GM12878 (cell line): Measurements from ENCODE around the gene CALD1. TPM values are rescaled to one million over a fixed set of nuclear protein-coding genes. Genes with fewer than 3 reads are reported as not detected.

ENCODE experiments used
- ATAC-seq: fragments of 200-7000 bp; cut with Tn5 transposase; 3 replicates; pipeline ENCODE4 v1.9.1; 2020; ENCODE audit warnings: mild to moderate bottlenecking, moderate library complexity
- BruUV-seq: library from RNA; stranded (reverse); fragments of 400-500 nt; replicated peaks from 2 replicates; lab custom pipeline; 2021; lab: Mats Ljungman, UMichigan
- CTCF ChIA-PET: fragments of 300-600 bp; sonication (Branson Sonifier 250); formaldehyde crosslinking; extraction: SDS; loops from one replicate; lab custom pipeline; 2021; ENCODE audit warnings: inconsistent platforms; lab: Yijun Ruan, JAX
- POLR2A ChIA-PET: fragments of 350-600 bp; formaldehyde crosslinking; extraction: SDS; loops from one replicate; lab custom pipeline; 2021; ENCODE audit warnings: inconsistent platforms; lab: Charles Lee
- RAD21 ChIA-PET: fragments of 300-600 bp; sonication (Branson Sonifier 250); formaldehyde crosslinking; loops from one replicate; lab custom pipeline; 2023; ENCODE audit warnings: antibody characterized with exemption; ENCODE audit not compliant: unreplicated experiment; lab: Charles Lee
- SMC1A ChIA-PET: fragments of 300-600 bp; sonication (Branson Sonifier 250); formaldehyde crosslinking; loops from one replicate; lab custom pipeline; 2023; ENCODE audit not compliant: unreplicated experiment, uncharacterized antibody; lab: Charles Lee
- DNase-seq: peaks from one replicate; pipeline ENCODE4 v3.0.0-alpha.2; 2011; ENCODE audit warnings: low read depth, low spot score
- FAIRE-seq: peaks from 3 replicates; lab custom pipeline; 2011; peaks lifted over from hg19 to GRCh38; lab: Jason Lieb, UNC
- H2AFZ ChIP-seq: 2 replicates; pipeline ENCODE4 v1.6.0; 2011; ENCODE audit warnings: low read depth, low read length, control low read depth; ENCODE audit not compliant: control insufficient read depth
- H3K27ac ChIP-seq: 2 replicates; pipeline ENCODE4 v1.5.1; 2011; ENCODE audit warnings: control low read depth; ENCODE audit not compliant: control insufficient read depth, insufficient read depth
- H3K27me3 ChIP-seq, 2 experiments: replicated peaks in 1 of 2; 2 replicates each; pipeline versions ENCODE4 v1.6.0 to v1.6.1; 2011; ENCODE audit warnings: low read length in 1 of 2; ENCODE audit not compliant: control insufficient read depth in 2 of 2, insufficient read depth in 2 of 2
- H3K36me3 ChIP-seq, 2 experiments: 2 replicates each; pipeline ENCODE4 v1.5.1; 2011; ENCODE audit warnings: low read length in 1 of 2; ENCODE audit not compliant: control insufficient read depth in 2 of 2, insufficient read depth in 2 of 2
- H3K4me1 ChIP-seq: 2 replicates; pipeline ENCODE4 v1.6.1; 2011; ENCODE audit warnings: mild to moderate bottlenecking, low read length, moderate library complexity, mixed read lengths; ENCODE audit not compliant: control insufficient read depth, insufficient read depth
- H3K4me2 ChIP-seq: 2 replicates; pipeline ENCODE4 v1.6.0; 2011; ENCODE audit warnings: control low read depth; ENCODE audit not compliant: control insufficient read depth, insufficient read depth
- H3K4me3 ChIP-seq: fragments of 200-600 bp; sonication (generic); 2 replicates; pipeline ENCODE4 v1.5.1; 2016
- H3K79me2 ChIP-seq: 2 replicates; pipeline ENCODE4 v1.6.0; 2011; ENCODE audit warnings: low read length; ENCODE audit not compliant: control insufficient read depth, insufficient read depth
- H3K9ac ChIP-seq: 2 replicates; pipeline ENCODE4 v1.8.0; 2011; ENCODE audit warnings: low read length, control low read depth, mixed read lengths; ENCODE audit not compliant: control insufficient read depth, insufficient read depth
- H3K9me3 ChIP-seq: replicated peaks from 3 replicates; pipeline ENCODE4 v1.5.1; 2011; ENCODE audit warnings: mild to moderate bottlenecking, low read length; ENCODE audit not compliant: control insufficient read depth, insufficient read depth
- H4K20me1 ChIP-seq: 2 replicates; pipeline ENCODE4 v1.6.0; 2011; ENCODE audit not compliant: control insufficient read depth, insufficient read depth
- ATF3 ChIP-seq: IDR thresholded peaks from 2 replicates; pipeline ENCODE4 v1.6.1; 2011; ENCODE audit warnings: low read depth, mild to moderate bottlenecking, low read length, moderate library complexity, borderline replicate concordance; ENCODE audit errors: extremely low read depth
- E2F4 ChIP-seq: IDR thresholded peaks from 2 replicates; pipeline ENCODE4 v1.6.1; 2012; ENCODE audit warnings: low read depth, low read length, improper control_type of control experiment
- E2F8 ChIP-seq: fragments of 450-650 bp; IDR thresholded peaks from 2 replicates; pipeline ENCODE4 v1.6.1; 2018; ENCODE audit warnings: mild to moderate bottlenecking, low read depth, moderate library complexity; ENCODE audit not compliant: partially characterized antibody
- EED ChIP-seq: sonication (generic); IDR thresholded peaks from 2 replicates; pipeline ENCODE4 v1.6.1; 2016; ENCODE audit warnings: antibody characterized with exemption, low read depth
- EGR1 ChIP-seq, 2 experiments: IDR thresholded peaks; 1 replicate in 1 of 2; 2 replicates in 1 of 2; pipeline ENCODE4 v1.6.1; 2011 to 2012; ENCODE audit warnings: low read depth in 2 of 2, low read length in 2 of 2, borderline replicate concordance in 1 of 2, mild to moderate bottlenecking in 1 of 2, moderate library complexity in 1 of 2
- HDAC2 ChIP-seq: fragments of 200-600 bp; sonication (generic); IDR thresholded peaks from 2 replicates; pipeline ENCODE4 v1.6.1; 2017
- IKZF1 ChIP-seq: fragments of 450-650 bp; conservative IDR thresholded peaks from 2 replicates; pipeline ENCODE4 v1.6.1; 2017; ENCODE audit warnings: antibody characterized with exemption, mild to moderate bottlenecking
- IRF5 ChIP-seq: fragments of 450-650 bp; IDR thresholded peaks from 2 replicates; pipeline ENCODE4 v1.6.1; 2017; ENCODE audit warnings: borderline replicate concordance
- PAX8 ChIP-seq: fragments of 450-650 bp; IDR thresholded peaks from 2 replicates; pipeline ENCODE4 v1.6.1; 2017; ENCODE audit warnings: mild to moderate bottlenecking, moderate library complexity
- POU2F2 ChIP-seq: IDR thresholded peaks from 3 replicates; pipeline ENCODE4 v1.6.1; 2011; ENCODE audit warnings: low read depth, mild to moderate bottlenecking, low read length, borderline replicate concordance
- ZSCAN29 ChIP-seq: fragments of 450-650 bp; IDR thresholded peaks from 2 replicates; pipeline ENCODE4 v1.6.1; 2017; ENCODE audit warnings: mild to moderate bottlenecking, moderate library complexity
- ZZZ3 ChIP-seq: IDR thresholded peaks from 2 replicates; pipeline ENCODE4 v1.6.1; 2011; ENCODE audit warnings: low read depth; ENCODE audit not compliant: control insufficient read depth, insufficient read length
- WGBS: methylation state at CpG from one replicate; pipeline ENCODE4 v1.1.6; 2016; ENCODE audit warnings: low lambda C conversion rate; ENCODE audit not compliant: insufficient replicate concordance, insufficient coverage; ENCODE audit errors: missing lambda C conversion rate; 5-methylcytosine and 5-hydroxymethylcytosine counted together
- in situ Hi-C: fragments of 300-500 bp; cut with MboI; formaldehyde crosslinking; loops from 9 replicates; pipeline ENCODE4 v1.14.3; 2018; ENCODE audit warnings: mixed read lengths
- intact Hi-C: fragments of 100-400 bp; cut with micrococcal nuclease; formaldehyde crosslinking; loops from one replicate; pipeline ENCODE4 v1.14.2; 2022; ENCODE audit not compliant: unreplicated experiment
- polyA plus RNA-seq, 11 experiments: library from polyadenylated mRNA; depleted of rRNA in 4 of 11; unstranded in 6 of 11; stranded (reverse) in 5 of 11; fragments of >200 nt; fragmentation: Nextera tagmentation in 4 of 11; fragmentation: Illumina TruSeq in 1 of 11; extraction: Ambion mirVana in 4 of 11; extraction: Trizol in 1 of 11; gene quantifications; 1 replicate in 1 of 11; 2 replicates in 10 of 11; pipeline versions ENCODE4 v1.2.1 to v1.2.3, GENCODE V29; 2011 to 2016; ENCODE audit warnings: inconsistent platforms in 2 of 11, missing spikeins in 2 of 11, low read depth in 1 of 11
- total RNA-seq, 4 experiments: library from RNA; depleted of rRNA in 3 of 4; stranded (reverse); fragments of >200 nt in 3 of 4; fragmentation: Illumina TruSeq in 1 of 4; extraction: Trizol in 1 of 4; gene quantifications; 2 replicates each; pipeline versions ENCODE4 v1.2.1 to v1.2.3, GENCODE V29; 2013 to 2021

CALD1 gene
- total and polyA plus RNA-seq, 10 of the 15 experiments (the other 5 are each of a cell fraction or from before 2014, with no cell fraction given) = 0.03 to 1.3 (median 0.22) TPM

- TF ChIP-seq E2F8 (no peak), HDAC2 (no peak), EGR1 (IDR thresholded peaks at IDR 0.05; ENCODE audit: borderline replicate concordance in 1 of 2, low read depth in 2 of 2, low read length in 2 of 2) (no peak), ZZZ3 (no peak)
Measured at GRCh38 chr7:134773164-134773563, 6.3 kb upstream of the CALD1 start (continued).

- ChIA-PET POLR2A (interaction anchor here (0.6 kb wide), 1 partner anchor 1492 kb away, joined by 3 read pairs; no protein-coding TSS in a partner anchor), CTCF (no interaction called here), SMC1A (no interaction called here), RAD21 (no interaction called here)
- no TSS peak for BruUV-seq
- H3K4me3 ChIP-seq = no peak overlapping the region
- TF ChIP-seq ATF3 (no peak), ZSCAN29 (no peak), POU2F2 (no peak), EED (no peak), IRF5 (no peak), PAX8 (no peak), IKZF1 (no peak), E2F4 (no peak)
- H3K9me3 ChIP-seq = no peaks in the 10 kb centered on the region
- FAIRE-seq (no peak), DNase-seq (no peak), ATAC-seq (no peak)
- in situ Hi-C loops = no loop called here
- no peaks in the 10 kb centered on the region for H3K4me1 ChIP-seq
- H3K27me3 ChIP-seq = no peaks in the 10 kb centered on the region
- no peak overlapping the region for H3K27ac ChIP-seq
- no peak overlapping the region for H2AFZ ChIP-seq
- no peak overlapping the region for H3K9ac ChIP-seq
- no peaks in the 10 kb centered on the region for H4K20me1 ChIP-seq
- no peaks in the 10 kb centered on the region for H3K79me2 ChIP-seq
- H3K4me2 ChIP-seq = no peak overlapping the region
- intact Hi-C loops = no loop called here
- no peaks in the 10 kb centered on the region for H3K36me3 ChIP-seq
- WGBS = 18% methylated on average over 3 of the region's 3 CpGs
Measured at GRCh38 chr7:134774119-134774518, 5.3 kb upstream of the CALD1 start.
